T47D (cell line): ENCODE data around the gene ARHGAP23.

Experiments
- DNase-seq, 2 experiments: peaks; one replicate each; pipeline versions ENCODE4 v3.0.0 to v3.0.0-alpha.2; 2011 to 2012; ENCODE audit warnings: low read depth in 1 of 2, low spot score in 1 of 2
- JUND ChIP-seq: IDR thresholded peaks from 2 replicates; pipeline ENCODE4 v1.6.1; 2012; ENCODE audit warnings: low read depth
- in situ Hi-C: cut with HindIII; loops from 2 replicates; pipeline ENCODE4 v1.10.0; 2016; ENCODE audit warnings: low sequenced_read_pairs, low pct_unique_long_range_greater_than_20kb

ARHGAP23 gene

DNA sequence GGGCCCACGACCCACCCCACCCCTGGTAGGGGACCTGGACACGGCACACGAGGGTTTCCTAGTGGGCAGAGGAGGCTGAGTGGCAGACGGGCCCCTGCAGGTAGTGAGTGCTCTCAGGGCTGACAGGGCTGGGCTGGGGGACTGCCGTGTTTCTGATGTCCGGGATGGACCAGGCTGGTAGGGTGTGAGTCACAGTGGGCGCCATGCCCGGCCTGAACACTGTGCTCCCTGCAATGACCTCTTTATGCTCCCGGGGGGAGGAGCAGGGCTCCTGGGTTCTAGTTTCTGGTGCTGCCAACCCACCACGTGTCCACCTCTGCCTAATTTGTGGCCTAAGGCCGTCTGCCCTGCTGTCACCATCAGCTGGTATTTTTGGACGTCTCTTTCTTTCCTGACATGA, 26.3 kb downstream of the ARHGAP23 start:
- TF ChIP-seq JUND = no peak
- in situ Hi-C loops = no loop called here
- DNase-seq = peak; percentile 80 to 91

DNA sequence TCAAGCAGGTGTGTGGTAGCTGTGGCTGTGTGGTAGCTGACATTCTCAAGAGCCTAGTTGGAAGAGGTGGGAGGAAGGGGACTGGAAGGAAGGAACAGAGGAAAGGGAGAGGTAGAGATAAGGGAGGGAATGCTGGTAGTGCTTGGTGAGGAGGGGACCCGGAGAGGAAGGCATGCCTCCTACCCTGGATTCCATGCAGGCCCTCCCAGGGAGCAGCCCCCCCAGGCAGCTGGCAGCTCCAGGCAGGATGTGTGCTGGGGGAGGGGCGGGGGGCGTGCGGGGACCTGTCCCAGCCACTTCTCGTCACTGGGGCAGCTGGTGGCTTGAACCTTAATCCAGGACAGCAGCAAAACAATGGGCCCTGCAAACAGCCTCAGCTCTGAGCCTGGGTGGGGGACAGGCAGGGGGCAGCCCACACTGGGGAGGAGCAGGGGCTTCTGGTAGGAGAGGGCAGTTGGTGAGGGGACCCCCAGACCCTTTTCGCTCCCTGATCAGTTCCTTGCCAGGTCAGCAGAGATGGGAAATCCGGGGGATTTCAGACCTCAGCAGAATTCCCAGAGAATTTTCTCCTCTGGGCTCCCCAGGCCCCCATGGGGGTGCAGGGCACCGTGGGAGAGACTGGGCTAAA, 27.1 kb downstream of the ARHGAP23 start:
- in situ Hi-C loops = no loop called here
- DNase-seq = no peak
- no peak for TF ChIP-seq JUND

DNA sequence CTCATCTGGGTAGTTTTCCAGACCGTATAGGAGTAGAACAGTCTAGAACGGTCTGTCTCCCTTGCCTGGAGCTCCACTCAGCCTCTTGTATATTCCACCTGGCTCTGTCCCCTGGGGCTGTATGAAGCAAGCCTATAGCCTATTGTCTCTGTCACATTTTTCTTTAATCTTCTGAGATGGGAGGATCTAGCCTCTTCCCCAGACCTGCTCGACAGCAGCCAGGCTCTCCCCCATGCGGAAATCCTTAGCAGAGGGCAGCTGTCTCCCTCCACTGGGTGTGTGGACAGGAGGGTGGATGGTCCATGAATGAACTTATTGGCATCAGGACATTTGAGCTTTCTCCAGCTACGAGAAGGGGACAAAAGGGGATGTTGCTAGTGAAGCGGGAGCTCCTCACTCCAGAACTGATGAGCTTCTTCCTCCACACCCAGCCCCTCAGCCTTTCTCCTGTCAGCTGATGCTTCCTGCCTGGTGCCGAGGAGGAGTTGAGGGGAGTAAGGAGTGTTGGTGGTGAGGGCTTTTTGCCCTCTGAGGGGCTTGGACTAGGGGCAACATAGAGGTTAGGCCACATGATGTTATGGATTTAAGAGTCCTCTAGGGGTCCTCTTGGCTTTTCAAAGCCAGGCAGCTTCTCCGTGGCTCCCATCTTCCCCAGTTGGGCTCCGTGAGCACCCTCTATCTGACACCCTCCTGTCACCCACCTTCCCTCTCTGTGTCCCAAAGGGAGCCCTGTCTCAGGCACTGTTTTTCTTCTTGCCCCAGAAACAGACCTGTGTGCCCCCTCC, 28.0 kb downstream of the ARHGAP23 start:
- no peak for TF ChIP-seq JUND
- in situ Hi-C loops = no loop called here
- peak in 1 of 2 experiments; percentile 63 for DNase-seq

DNA sequence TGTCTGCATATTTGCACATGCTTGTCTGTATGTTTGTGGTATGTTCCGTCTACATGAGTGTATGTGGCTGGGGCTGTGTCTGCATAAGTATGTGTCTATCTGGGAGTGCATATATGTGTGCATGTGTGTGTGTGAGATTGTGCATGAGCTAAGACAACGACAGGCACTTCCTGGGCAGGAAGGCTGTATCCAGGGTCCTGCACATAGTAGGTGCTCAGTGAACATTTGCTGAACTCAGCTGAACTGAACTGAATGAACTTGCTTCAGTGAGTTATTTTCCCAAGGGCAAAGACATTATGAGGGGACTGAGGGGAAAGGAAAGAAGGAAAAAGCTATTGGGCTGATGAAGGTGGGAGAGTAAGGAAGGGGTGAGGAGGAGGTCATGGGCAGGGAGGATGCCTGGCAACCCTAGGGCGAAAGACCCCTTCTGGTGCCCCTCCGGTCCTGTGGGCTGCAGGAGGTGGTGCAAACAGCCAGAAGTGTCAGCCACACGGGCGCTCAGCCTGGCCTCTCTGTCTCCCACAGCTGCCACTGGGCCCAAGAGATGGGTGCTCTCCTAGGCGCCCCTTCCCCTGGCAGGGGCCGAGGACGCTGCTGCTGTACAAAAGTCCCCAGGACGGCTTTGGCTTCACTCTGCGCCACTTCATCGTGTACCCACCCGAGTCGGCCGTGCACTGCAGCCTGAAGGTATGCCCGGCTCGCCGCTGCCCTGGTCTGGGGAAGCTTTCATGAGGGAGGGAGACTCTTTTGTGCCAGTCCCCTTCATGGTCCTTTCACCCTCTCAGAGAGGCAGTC, 29.5 kb downstream of the ARHGAP23 start:
- in situ Hi-C loops = no loop called here
- DNase-seq = no peak
- no peak for TF ChIP-seq JUND

DNA sequence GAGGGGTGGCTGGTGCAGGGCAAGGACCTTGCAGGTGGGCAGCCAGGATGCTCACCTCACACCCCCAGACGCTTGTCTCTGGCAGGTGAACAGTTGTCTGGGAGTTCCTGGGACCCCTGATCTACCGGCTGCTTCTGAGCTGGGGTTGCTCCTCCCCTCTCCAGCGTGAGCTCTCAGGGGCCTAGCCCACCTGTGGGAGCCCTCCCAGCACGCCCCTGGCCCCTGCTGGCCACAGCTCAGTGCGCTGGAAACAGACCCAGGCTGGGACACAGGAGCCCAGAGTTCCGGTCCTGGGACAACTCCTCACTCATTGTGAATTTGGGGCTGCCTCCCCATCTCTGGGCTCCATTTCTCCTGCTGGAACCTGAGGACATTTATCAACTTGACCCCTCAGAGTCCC, 30.3 kb downstream of the ARHGAP23 start:
- DNase-seq = no peak
- in situ Hi-C loops = no loop called here
- TF ChIP-seq JUND = no peak

DNA sequence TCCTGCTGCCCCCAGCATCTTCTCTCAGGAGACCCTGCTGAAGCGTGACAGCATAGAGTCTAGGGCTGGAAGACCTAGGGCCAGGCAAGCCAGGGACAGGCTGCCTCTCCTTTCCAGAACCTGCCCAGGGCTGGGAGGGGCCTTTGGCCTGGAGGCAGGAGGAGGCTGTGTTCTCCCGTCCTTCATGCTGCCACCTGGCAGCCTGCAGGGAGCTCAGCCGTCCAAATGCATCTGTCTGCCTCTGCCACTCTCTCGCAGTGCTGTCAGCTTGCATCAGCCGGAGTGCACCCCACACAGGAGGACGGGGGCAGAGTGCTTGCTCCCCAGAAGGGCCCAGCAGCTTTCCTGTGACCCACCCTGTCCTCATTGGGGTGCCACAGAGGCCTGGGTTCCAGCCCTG, 31.3 kb downstream of the ARHGAP23 start:
- TF ChIP-seq JUND = no peak
- in situ Hi-C loops = no loop called here
- DNase-seq = no peak

DNA sequence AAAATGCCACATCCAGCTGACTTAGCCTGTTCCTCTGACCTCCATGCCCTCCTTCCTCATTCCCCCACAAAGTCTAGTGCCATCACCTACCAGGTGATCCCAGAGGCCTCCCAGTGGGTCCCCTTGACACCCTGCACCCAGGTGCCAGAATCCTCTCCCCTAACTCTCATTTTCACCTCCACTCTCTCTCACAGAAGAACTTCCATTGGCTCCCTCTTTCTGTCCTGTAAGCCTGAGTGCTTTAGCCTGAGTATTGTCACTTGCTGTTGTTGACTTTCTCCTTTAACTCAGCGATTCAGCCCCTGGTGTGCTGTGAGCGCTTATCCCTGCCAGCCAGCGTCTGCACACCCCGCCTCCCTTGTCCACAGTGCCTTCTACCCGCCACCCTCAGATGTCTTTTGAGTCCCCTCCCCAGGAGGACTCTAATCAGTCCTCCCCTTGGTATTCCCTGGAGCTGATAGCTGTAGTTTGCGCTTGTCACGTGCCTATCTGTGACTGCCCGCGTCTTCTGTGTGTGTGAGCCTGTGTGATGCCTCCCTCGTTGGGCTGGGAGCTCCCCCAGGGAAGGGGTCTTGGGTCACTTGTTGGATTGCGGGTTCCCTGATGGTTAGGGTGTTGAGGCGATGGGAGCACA, 31.9 kb downstream of the ARHGAP23 start:
- no peak for TF ChIP-seq JUND
- in situ Hi-C loops = no loop called here
- peak in 1 of 2 experiments; percentile 4 for DNase-seq

DNA sequence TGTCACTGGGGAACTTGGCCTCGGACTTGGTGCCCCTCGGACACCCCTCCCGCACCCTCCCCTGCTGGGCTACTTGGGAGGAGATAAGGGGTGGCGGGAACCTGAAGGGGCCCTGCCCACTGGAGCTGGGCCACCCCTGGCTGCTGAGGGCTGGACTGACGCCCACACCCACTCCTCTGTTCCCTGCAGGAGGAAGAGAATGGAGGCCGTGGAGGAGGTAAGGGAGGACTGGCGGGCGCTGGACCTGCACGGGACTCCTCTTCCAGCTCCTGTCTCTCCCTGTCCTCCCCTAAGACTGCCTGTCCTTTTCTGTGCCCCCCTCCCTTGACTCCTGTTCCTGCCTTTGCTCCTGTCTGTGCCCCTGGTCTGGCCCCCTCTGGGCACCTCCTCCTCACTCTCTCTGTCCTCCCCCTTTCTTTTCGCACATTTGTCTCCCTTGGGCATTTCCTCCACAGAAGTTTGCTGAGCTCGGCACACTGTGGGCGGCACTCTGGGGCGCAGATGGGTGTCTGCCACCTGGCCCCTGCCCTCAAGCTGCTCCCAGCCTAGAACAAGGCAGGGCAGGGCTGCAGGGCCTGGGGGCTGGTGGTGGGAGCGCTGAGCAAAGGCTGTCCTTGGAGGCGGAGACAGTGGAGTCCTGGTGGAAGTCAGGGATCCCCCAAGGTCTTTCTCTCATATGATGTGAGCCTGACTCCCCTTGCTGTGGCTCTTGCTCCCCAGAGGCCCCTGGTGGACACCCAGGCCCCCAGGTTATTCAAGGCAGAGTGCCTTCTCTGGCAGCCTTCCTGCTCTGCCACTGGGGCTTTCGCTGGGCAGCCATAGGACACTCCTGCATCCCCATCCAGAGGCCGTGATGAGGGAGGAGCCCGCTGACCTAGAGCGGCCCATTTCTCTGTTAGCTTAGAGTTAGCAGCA, 32.7 kb downstream of the ARHGAP23 start:
- peak in 1 of 2 experiments; percentile 11 for DNase-seq
- in situ Hi-C loops = no loop called here
- no peak for TF ChIP-seq JUND

DNA sequence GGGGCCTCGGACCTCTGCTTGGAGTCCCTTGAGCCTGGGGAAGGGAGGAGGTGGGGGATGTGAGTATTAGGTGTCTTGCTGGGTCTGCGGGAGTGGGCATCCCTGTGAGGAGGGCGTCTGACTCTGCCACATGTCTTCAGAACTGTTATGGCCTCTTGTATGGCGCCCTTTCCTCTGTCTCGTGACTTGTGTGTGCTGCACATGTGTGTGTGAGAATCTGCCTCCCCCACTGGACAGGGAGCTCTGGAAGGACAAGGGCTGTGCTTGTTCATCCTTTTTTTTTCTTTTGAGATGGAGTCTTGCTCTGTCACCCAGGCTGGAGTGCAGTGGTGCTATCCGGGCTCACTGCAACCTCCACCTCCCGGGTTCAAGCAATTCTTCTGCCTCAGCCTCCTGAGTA, 33.4 kb downstream of the ARHGAP23 start:
- TF ChIP-seq JUND = no peak
- in situ Hi-C loops = no loop called here

DNA sequence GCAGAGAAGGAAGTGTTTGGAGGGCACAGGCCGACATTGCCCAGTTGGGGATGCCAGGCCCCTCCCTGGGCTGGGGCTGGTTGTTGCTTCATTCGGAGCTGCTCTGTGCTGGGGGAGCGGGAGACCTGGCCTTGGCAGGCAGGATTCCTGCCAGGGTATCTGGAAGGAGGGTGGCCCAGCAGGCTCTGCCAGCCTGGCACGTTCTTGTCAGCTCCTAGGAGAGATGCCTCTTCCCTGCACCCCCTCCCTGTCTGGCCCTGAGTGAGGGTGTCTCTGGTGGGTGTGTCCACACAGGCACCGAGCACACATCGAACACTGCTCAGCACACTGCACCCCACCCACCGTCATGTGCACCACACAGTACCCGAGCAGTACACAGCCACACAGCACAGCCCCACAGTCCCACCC, 35.2 kb downstream of the ARHGAP23 start:
- no peak for DNase-seq
- in situ Hi-C loops = no loop called here
- no peak for TF ChIP-seq JUND

More for the DNA sequence above, 33.4 kb downstream of the ARHGAP23 start:
- DNase-seq = no peak

DNA sequence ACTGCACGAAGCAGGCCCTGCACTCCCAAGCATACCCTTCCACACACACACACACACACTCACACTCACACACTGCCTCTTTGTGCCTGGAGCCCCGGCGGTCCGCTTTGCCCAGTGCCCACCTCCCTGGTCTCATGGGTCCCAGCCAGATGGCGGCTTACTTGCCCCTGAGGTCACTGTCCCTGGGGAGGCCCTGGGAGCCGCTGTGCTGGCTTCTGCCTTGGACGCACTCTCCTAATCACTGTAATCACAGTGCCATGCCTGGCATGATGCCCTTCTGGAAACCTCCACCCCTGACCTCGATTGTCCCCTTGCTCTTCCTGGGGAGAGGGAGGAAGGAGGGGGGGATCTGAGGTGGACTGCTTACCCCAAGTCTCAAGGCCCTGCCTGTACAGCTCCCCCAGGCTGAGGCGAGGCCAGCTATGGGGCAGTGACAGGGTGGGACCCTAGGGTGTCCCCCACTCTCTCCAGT, 36.0 kb downstream of the ARHGAP23 start:
- no peak for DNase-seq
- in situ Hi-C loops = no loop called here
- no peak for TF ChIP-seq JUND

DNA sequence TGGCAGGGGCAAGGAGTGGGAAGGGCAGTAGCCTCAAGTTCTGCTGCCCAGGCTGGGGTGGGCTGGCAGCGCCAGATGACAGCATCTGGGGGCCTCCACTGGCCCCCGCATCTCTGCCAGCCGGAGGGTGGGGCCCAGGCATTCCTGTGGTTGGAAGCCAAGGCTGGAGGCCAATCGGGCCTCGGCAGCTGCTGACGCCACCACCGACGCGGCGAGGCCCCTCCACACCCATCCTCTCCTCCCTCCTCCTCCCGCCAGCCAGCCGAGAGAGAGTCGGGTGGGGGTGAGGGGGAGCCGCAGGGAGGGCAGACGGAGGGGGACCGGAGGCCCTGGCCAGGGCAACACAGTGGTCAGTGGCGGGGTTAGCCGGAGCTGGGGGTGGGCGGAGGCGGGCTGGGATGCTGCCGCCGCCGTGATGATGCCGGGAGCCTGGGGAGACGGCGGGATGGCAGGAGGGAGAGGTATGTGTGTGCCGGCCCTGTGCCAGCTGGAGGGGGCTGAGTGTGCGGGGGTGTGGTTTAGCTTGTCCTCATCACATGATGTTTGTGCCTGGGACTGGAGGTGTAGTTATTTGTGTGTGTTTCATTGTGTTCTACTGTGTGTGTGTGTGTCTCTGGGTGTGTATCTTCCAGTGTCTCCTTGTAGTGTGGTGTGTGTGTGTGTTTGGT, 36.6 kb downstream of the ARHGAP23 start:
- no peak for TF ChIP-seq JUND
- in situ Hi-C loops = no loop called here
- no peak for DNase-seq
